Stimulated activated CD4-positive, alpha-beta T cell treated with anti-CD3 and anti-CD28 coated beads, Interleukin-2, amount 100 ng/mL, for 24 hours (primary cell): ENCODE data around the gene SINHCAF.

Experiments used
- DNase-seq, 2 donors: peaks; one replicate each; pipeline ENCODE4 v3.0.0-alpha.2; 2020

Gene SINHCAF

GRCh38 chr12:31231611-31232360, 94.2 kb downstream of the SINHCAF start:
- no peak for DNase-seq
